OCI-LY1 (cell line): ENCODE results near the gene PBRM1.

Experiments
- EZH2 ChIP-seq: fragments of 200-600 bp; sonication (generic), shearing (Covaris generic); IDR thresholded peaks from 2 replicates; pipeline ENCODE4 v1.8.0; 2017; ENCODE audit warnings: borderline replicate concordance, mixed run types, mild to moderate bottlenecking, antibody characterized with exemption, low read length, moderate library complexity, mixed read lengths
- TF ChIP-seq, protein P1 (sequence below): fragments of 200-600 bp; sonication (generic), shearing (Covaris generic); IDR thresholded peaks from 2 replicates; pipeline ENCODE4 v1.5.1; 2017; ENCODE audit warnings: mild to moderate bottlenecking, antibody characterized with exemption, low read length, moderate library complexity, mixed read lengths

- TF ChIP-seq, protein P1, sequence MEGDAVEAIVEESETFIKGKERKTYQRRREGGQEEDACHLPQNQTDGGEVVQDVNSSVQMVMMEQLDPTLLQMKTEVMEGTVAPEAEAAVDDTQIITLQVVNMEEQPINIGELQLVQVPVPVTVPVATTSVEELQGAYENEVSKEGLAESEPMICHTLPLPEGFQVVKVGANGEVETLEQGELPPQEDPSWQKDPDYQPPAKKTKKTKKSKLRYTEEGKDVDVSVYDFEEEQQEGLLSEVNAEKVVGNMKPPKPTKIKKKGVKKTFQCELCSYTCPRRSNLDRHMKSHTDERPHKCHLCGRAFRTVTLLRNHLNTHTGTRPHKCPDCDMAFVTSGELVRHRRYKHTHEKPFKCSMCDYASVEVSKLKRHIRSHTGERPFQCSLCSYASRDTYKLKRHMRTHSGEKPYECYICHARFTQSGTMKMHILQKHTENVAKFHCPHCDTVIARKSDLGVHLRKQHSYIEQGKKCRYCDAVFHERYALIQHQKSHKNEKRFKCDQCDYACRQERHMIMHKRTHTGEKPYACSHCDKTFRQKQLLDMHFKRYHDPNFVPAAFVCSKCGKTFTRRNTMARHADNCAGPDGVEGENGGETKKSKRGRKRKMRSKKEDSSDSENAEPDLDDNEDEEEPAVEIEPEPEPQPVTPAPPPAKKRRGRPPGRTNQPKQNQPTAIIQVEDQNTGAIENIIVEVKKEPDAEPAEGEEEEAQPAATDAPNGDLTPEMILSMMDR, result no peak
- TF ChIP-seq EZH2, result no peak
Measured at GRCh38 chr3:52694528-52695189, 8.9 kb upstream of the PBRM1 start.
